NCI-H345 (cell line): Measurements from ENCODE around the gene EFCC1.
"Not testable (repeated sequence)": the region's sequence is repeated elsewhere in the genome, so short reads cannot be mapped to it uniquely, and the experiment has no call there.

ENCODE experiments used
- DNase-seq: peaks from one replicate; lab custom pipeline; 2025; lab: John Stamatoyannopoulos, UW

The EFCC1 gene

DNA sequence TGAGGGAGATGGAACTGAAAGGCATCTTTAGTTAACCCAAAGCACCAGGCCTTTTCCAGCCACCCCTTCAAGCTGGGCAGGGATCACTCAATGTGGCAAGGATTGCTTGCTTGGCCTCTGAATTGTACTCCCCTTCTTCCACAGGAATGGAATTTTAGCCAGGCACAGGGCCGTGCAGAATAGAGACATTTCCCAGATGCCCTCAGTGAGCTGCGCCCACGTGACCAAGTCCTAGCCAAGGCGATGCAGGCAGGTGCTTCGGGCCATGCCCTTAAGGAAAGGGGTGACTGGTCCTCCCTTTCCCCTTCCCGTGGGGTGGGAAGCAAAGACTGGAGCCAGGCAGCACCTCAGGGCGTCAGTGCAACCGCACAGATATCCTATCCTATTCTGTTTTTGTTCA, 77.4 kb downstream of the EFCC1 start:
- DNase-seq, result no peak

DNA sequence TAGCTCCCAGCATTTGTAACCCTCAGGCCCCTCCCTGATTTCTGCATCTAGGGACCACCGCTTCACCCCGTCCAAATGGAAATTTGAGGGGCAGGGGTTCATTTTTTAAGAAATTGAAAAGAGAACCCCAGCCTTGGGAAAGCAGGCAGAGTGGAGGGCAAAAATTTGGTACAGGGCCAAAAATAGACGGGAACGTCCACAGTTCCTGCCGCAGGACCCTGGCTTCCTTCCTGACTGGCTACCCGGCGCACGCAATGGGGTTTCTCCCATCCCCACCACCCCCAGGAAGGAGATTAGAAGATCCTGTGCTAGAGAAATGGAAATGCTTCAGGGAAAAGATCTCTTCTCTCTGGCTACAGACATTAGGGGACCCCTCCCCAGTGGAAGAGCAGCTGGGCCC, 80.4 kb downstream of the EFCC1 start:
- no peak for DNase-seq

DNA sequence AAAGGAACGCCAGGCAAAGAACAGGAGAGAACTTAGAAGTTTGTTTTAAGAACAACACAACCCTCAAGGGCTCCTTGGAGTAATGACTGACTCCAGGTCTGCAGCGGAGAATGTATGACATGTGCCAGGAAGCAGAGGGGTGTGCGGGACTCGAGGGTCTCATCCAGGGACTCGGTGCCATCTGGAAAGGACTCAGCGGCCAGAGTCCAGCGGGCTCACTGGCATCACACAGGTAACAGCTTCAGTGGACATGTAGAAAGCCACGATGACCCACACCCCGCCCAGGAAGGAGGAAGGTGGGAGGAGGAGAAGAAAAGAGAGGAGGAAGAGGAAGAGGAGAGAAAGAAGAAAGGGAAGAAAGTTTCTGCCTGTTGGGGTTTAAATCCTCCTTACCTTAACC, 80.9 kb downstream of the EFCC1 start:
- DNase-seq, result no peak

DNA sequence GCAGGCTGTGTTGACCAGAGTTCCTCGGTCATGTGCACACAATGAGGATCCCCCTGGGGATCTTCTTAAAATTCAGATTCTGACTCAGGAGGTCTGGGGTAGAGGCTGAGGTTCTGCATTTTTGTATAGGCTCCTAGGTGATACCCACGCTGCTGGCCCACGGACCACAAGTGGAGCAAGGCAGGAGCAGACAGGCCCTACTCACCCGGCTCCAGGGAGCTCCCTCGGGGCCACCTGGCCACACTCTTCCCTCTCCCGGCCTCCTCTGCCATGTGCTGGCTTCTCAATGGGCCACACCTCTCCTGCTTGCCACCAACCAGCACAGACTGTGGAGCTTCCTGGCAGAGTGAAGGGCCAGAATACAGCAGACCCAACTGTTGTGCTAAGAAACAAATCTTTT, 83.4 kb downstream of the EFCC1 start:
- no peak for DNase-seq

DNA sequence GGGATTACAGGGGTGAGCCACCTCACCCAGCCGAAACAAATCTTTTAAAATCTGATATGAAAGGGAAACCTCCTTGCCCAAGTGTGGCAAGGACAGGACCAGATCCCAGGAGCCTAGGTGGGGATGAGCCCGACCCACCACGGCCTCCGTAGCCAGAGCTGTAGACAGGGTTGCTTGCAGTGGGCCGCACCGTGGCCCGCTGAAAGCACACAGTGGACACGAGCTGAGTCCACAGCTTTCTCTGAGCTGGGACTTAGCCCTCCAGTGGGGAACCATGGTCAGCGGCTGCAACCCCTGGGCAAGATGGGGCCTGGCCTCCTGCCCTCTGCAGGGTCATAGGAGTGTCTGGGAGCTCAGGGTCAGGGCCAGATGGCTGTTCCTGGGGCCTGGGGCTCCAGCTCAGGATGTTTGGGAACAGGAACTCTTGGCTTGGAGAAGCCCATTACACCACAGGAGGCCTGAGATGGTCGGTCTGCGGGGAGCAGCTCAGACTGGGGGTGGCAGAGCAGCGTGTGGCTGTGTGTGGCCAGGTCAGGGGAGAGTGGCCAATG, 84.1 kb downstream of the EFCC1 start:
- DNase-seq, result no peak

DNA sequence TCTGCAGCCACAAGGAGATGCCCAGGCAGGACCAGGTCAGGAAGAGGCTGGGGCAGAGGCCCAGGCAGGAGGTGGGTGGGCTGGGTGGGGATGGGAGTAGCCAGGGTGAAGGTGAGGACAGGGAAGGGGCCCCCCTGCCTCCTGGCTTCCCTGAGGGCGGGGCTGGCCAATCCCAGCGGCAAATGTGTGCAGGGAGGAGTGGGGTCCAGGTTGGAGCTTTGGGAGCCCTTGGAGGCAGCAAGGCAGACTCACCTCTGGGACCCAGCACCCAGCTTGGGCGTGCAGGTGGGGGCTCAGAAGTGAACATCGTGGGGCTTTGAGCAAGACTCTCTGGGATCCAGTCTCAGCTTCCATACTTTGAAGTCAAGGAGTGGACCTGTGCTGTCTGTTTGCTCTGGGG, 84.7 kb downstream of the EFCC1 start:
- DNase-seq, result no peak

DNA sequence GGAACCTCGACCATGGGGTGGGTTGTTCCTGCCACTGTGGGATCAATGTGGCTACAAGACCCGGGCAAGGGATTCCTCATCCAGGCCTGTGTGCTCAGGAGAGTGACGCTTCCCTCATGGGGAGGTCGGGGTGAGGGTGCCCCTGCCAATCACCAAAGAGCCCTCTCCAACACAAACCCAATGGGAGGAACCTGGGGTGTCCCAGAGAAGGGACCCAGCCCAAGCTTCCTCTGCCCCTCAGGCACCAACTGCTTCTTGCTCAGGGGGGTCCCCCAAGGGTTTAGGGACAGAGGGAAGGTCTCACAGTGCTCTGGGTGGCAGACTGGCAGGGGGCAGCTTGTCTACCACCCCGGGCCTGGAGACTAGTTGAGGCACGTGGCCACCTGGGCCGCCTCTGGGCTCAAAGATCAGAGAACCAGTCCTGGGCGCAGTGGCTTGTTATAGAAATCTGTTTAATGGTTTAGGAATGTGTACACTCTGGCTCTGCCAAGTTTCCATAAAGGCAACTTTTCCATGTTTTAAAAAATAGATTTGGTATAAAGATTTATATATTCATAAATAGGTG, 86.1 kb downstream of the EFCC1 start:
- no peak for DNase-seq

DNA sequence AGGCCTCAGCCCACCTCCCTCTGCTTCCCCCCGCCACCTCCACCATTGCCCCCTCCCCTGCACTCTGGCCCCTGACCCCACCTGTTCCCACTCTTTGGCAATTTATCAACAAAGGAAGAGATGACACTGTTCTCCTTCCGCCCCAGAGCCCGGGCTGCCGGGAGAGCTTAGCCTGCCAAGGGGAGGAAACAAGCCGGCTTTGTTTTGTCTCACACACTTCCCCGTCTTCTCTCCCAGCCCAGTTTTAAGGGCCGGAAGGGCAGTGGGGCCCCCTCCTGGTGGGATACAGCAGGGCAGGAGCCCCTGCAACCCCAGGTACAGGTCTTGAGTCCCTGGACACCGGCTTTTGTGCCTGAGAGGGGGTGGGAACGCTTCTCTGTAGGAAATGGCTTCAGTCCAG, 86.8 kb downstream of the EFCC1 start:
- DNase-seq, result not testable (repeated sequence)

DNA sequence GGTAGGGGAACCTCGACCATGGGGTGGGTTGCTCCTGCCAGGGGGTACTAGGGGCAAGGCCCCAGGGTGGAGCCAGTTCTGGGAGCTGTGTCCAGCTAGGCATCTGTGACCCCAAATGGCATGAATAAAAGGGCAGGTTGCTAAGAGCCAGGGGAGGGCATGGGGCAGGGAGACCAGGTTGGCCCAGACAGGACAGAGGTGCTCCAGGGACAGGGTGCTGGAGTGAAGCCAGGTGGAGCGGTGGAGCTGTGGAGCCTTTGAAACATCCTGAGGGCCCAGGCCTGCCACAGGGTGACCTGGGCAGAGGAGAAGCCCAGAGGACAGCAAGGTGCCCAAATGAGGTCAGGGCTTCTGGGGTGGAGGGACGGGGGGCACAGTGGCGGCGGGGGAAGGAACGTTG, 87.2 kb downstream of the EFCC1 start:
- DNase-seq, result not testable (repeated sequence)
